HepG2 (cell line): ENCODE data around the gene SNX15. TPM values are rescaled to one million over a fixed set of nuclear protein-coding genes. Genes with fewer than 3 reads are reported as not detected.
A peak's percentile ranks its signal among the peaks of the same experiment; 100 is the strongest.

Source experiments
- ATAC-seq: fragments of 200-7000 bp; cut with Tn5 transposase; 3 replicates; pipeline ENCODE4 v1.9.1; 2020; ENCODE audit warnings: mild to moderate bottlenecking, moderate library complexity
- BruUV-seq: library from RNA; stranded (reverse); fragments of 400-500 nt; replicated peaks from 2 replicates; lab custom pipeline; 2021; lab: Mats Ljungman, UMichigan
- CTCF ChIA-PET: fragments of 300-600 bp; formaldehyde crosslinking; extraction: SDS; loops from one replicate; lab custom pipeline; 2021; ENCODE audit warnings: low total read pairs, inconsistent platforms, low intra/inter-chr PET ratio; lab: Yijun Ruan, JAX
- POLR2A ChIA-PET: fragments of 350-600 bp; sonication (Branson Sonifier 250); formaldehyde crosslinking; loops from one replicate; lab custom pipeline; 2020; ENCODE audit warnings: antibody characterized with exemption, inconsistent platforms; lab: Yijun Ruan, JAX
- DNase-seq: peaks from one replicate; pipeline ENCODE4 v3.0.0-alpha.2; 2015; ENCODE audit warnings: low spot score
- FAIRE-seq: peaks from 3 replicates; lab custom pipeline; 2011; peaks lifted over from hg19 to GRCh38; lab: Jason Lieb, UNC
- H2AFZ ChIP-seq: one replicate; pipeline ENCODE4 v1.6.1; 2011; ENCODE audit warnings: low read length, inconsistent platforms
- H3K27ac ChIP-seq: fragments of 300-600 bp; 3 replicates; pipeline ENCODE4 v1.8.0; 2011; ENCODE audit warnings: mixed run types, mild to moderate bottlenecking, mixed read lengths, low read length, inconsistent platforms; ENCODE audit not compliant: insufficient read depth; ENCODE audit errors: extremely low read length
- H3K27me3 ChIP-seq, 2 experiments: fragments of 200-600 bp in 1 of 2; 2 replicates in 1 of 2; 3 replicates in 1 of 2; pipeline versions ENCODE4 v1.6.0 to v1.8.0; 2011; ENCODE audit warnings: low read length in 2 of 2, mild to moderate bottlenecking in 2 of 2, moderate library complexity in 2 of 2, inconsistent platforms in 1 of 2; ENCODE audit not compliant: insufficient read depth in 2 of 2, control insufficient read depth in 1 of 2
- H3K36me3 ChIP-seq, 2 experiments: fragments of 200-600 bp in 1 of 2; replicated peaks in 1 of 2; 2 replicates in 1 of 2; 3 replicates in 1 of 2; pipeline versions ENCODE4 v1.5.1 to v1.8.0; 2011; ENCODE audit warnings: low read length in 2 of 2, inconsistent platforms in 1 of 2; ENCODE audit not compliant: insufficient read depth in 2 of 2, control insufficient read depth in 1 of 2
- H3K4me1 ChIP-seq: 2 replicates; pipeline ENCODE4 v1.5.1; 2012; ENCODE audit warnings: low read length, inconsistent platforms; ENCODE audit not compliant: insufficient read depth
- H3K4me2 ChIP-seq: 2 replicates; pipeline ENCODE4 v1.6.0; 2011; ENCODE audit warnings: low read depth, low read length, inconsistent platforms
- H3K4me3 ChIP-seq, 3 experiments: fragments of 200-600 bp in 1 of 3; sonication (generic), shearing (Covaris generic) in 1 of 3; replicated peaks in 1 of 3; 2 replicates each; pipeline ENCODE4 v1.5.1; 2011 to 2016; ENCODE audit warnings: low read length in 3 of 3, inconsistent platforms in 2 of 3, low read depth in 2 of 3, mild to moderate bottlenecking in 2 of 3, control low read depth in 1 of 3, mixed read lengths in 1 of 3; ENCODE audit not compliant: insufficient read depth in 1 of 3
- H3K79me2 ChIP-seq: one replicate; pipeline ENCODE4 v1.6.1; 2011; ENCODE audit warnings: low read length, inconsistent platforms; ENCODE audit not compliant: insufficient read depth
- H3K9ac ChIP-seq: 2 replicates; pipeline ENCODE4 v1.6.0; 2011; ENCODE audit warnings: mild to moderate bottlenecking, low read depth, low read length, inconsistent platforms; ENCODE audit not compliant: insufficient read depth
- H3K9me3 ChIP-seq: 2 replicates; pipeline ENCODE4 v1.5.1; 2012; ENCODE audit warnings: mild to moderate bottlenecking, low read length
- H4K20me1 ChIP-seq: 2 replicates; pipeline ENCODE4 v1.6.0; 2011; ENCODE audit warnings: inconsistent platforms, mild to moderate bottlenecking, low read length, moderate library complexity; ENCODE audit not compliant: insufficient read depth
- FOSL2 ChIP-seq: sonication (generic); formaldehyde crosslinking; IDR thresholded peaks from 2 replicates; pipeline ENCODE4 v1.4.0; 2020; ENCODE audit warnings: missing genetic modification reagents
- PHF8 ChIP-seq: sonication (generic); formaldehyde crosslinking; IDR thresholded peaks from 2 replicates; pipeline ENCODE4 v1.5.0; 2020; ENCODE audit warnings: missing genetic modification reagents
- ZHX1 ChIP-seq: sonication (generic); formaldehyde crosslinking; IDR thresholded peaks from 2 replicates; pipeline ENCODE4 v1.8.1; 2022; ENCODE audit warnings: low read depth, mild to moderate bottlenecking, missing genetic modification reagents
- ZMYM3 ChIP-seq: sonication (generic); formaldehyde crosslinking; IDR thresholded peaks from 2 replicates; pipeline ENCODE4 v1.5.1; 2020; ENCODE audit warnings: mild to moderate bottlenecking, missing genetic modification reagents
- ZNF768 ChIP-seq: sonication (generic); formaldehyde crosslinking; IDR thresholded peaks from 2 replicates; pipeline ENCODE4 v1.4.0; 2020; ENCODE audit warnings: missing genetic modification reagents
- WGBS: methylation state at CpG from one replicate; pipeline ENCODE4 v1.1.6; 2017; ENCODE audit warnings: low lambda C conversion rate; 5-methylcytosine and 5-hydroxymethylcytosine counted together
- in situ Hi-C: cut with HindIII; loops from 2 replicates; pipeline ENCODE4 v1.10.0; 2017; ENCODE audit warnings: low pct_unique_long_range_greater_than_20kb; ENCODE audit not compliant: extremely low pct_ligation_motif_present
- intact Hi-C: fragments of 100-400 bp; cut with micrococcal nuclease; formaldehyde crosslinking; loops from one replicate; pipeline ENCODE4 v1.10.0; 2022; ENCODE audit not compliant: unreplicated experiment
- polyA plus RNA-seq, 8 experiments: library from polyadenylated mRNA; depleted of rRNA in 3 of 8; stranded (reverse) in 7 of 8; unstranded in 1 of 8; fragments of >200 nt; fragmentation: Illumina TruSeq in 4 of 8; extraction: Trizol in 4 of 8; gene quantifications; 2 replicates each; pipeline versions ENCODE4 v1.2.1 to v1.2.3, GENCODE V29; 2011 to 2016; ENCODE audit warnings: low read depth in 4 of 8, missing spikeins in 1 of 8, mixed read lengths in 1 of 8; ENCODE audit not compliant: insufficient read depth in 1 of 8
- total RNA-seq, 5 experiments: library from RNA; depleted of rRNA; stranded (reverse); fragments of >200 nt; fragmentation: Illumina TruSeq; extraction: Trizol; gene quantifications; 2 replicates each; pipeline ENCODE4 v1.2.3, GENCODE V29; 2016; ENCODE audit warnings: low read depth in 1 of 5
- TF ChIP-seq, protein P1 (sequence below): IDR thresholded peaks from 2 replicates; pipeline ENCODE4 v1.6.1; 2016; ENCODE audit warnings: missing compliant biosample characterization, missing genetic modification reagents, borderline replicate concordance
- TF ChIP-seq, protein P2 (sequence below): sonication (generic); formaldehyde crosslinking; IDR thresholded peaks from 2 replicates; pipeline ENCODE4 v1.5.0; 2020; ENCODE audit warnings: missing genetic modification reagents

Gene SNX15
- total and polyA plus RNA-seq, 2 of the 13 experiments (the other 11 are each of a cell fraction or from before 2014, with no cell fraction given): 19.1 to 22.6 TPM

GRCh38 chr11:65056999-65057398, 29.8 kb downstream of the SNX15 start:
- Histone ChIP-seq H3K9me3 (no peaks in the 10 kb centered on the region), H3K4me2 (peak overlapping the region; percentile 82), H3K4me3 (no peak overlapping the region), H3K27me3 (no peaks in the 10 kb centered on the region), H3K4me1 (peaks cover 58% of the 10 kb centered on the region), H2AFZ (no peak overlapping the region), H4K20me1 (no peaks in the 10 kb centered on the region), H3K36me3 (no peaks in the 10 kb centered on the region), H3K9ac (no peak overlapping the region), H3K27ac (no peak overlapping the region), H3K79me2 (no peaks in the 10 kb centered on the region)
- DNase-seq (no peak), FAIRE-seq (no peak), ATAC-seq (no peak)
- CTCF ChIA-PET: no interaction called here
- TF ChIP-seq, protein P1, sequence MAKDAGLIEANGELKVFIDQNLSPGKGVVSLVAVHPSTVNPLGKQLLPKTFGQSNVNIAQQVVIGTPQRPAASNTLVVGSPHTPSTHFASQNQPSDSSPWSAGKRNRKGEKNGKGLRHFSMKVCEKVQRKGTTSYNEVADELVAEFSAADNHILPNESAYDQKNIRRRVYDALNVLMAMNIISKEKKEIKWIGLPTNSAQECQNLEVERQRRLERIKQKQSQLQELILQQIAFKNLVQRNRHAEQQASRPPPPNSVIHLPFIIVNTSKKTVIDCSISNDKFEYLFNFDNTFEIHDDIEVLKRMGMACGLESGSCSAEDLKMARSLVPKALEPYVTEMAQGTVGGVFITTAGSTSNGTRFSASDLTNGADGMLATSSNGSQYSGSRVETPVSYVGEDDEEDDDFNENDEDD (CRISPR knock-in tag): no peak
- TF ChIP-seq, protein P2, sequence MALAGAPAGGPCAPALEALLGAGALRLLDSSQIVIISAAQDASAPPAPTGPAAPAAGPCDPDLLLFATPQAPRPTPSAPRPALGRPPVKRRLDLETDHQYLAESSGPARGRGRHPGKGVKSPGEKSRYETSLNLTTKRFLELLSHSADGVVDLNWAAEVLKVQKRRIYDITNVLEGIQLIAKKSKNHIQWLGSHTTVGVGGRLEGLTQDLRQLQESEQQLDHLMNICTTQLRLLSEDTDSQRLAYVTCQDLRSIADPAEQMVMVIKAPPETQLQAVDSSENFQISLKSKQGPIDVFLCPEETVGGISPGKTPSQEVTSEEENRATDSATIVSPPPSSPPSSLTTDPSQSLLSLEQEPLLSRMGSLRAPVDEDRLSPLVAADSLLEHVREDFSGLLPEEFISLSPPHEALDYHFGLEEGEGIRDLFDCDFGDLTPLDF (CRISPR knock-in tag): no peak
- no peak for TF ChIP-seq FOSL2 (CRISPR knock-in tag)
- TF ChIP-seq ZMYM3 (CRISPR knock-in tag): peak; percentile 64; the same call in 1 of the 2 replicates
- 0 out of 2 replicates have a peak, but pooled peaks have one; percentile 2 for TF ChIP-seq PHF8
- TF ChIP-seq ZHX1 (CRISPR knock-in tag): no peak
- TF ChIP-seq ZNF768 (CRISPR knock-in tag): peak; percentile 97
- in situ Hi-C loops: no loop called here
- WGBS: 90% methylated on average over 5 of the region's 6 CpGs
- no TSS peak for BruUV-seq
- POLR2A ChIA-PET: interaction anchor here (0.8 to 4.1 kb wide), 2 partner anchors 15 to 33 kb away, joined by 3 to 39 read pairs; partner anchors contain the start of gene SAC3D1
- intact Hi-C loops: no loop called here
